Thymus (tissue), 11 donors: ENCODE data around the gene HMX3. TPM values are rescaled to one million over a fixed set of nuclear protein-coding genes. Genes with fewer than 3 reads are reported as not detected.

Experiments used
- DNase-seq, 9 donors: peaks; one replicate each; pipeline ENCODE4 v3.0.0-alpha.2; 2013; ENCODE audit warnings: low spot score in 9 of 9, low read depth in 6 of 9, missing footprints in 1 of 9
- H3K27ac ChIP-seq, 2 donors: one replicate each; pipeline ENCODE4 v1.5.1; 2013; ENCODE audit warnings: control low read depth in 1 of 2, low read depth in 1 of 2, low read length in 1 of 2, mild to moderate bottlenecking in 1 of 2, moderate library complexity in 1 of 2
- H3K27me3 ChIP-seq, 2 donors: one replicate each; pipeline ENCODE4 v1.5.1; 2013; ENCODE audit warnings: low read length in 1 of 2; ENCODE audit not compliant: control insufficient read depth in 2 of 2, insufficient read depth in 1 of 2
- H3K36me3 ChIP-seq, 2 donors: one replicate each; pipeline ENCODE4 v1.5.1; 2013; ENCODE audit warnings: low read length in 1 of 2, mild to moderate bottlenecking in 1 of 2, moderate library complexity in 1 of 2; ENCODE audit not compliant: control insufficient read depth in 2 of 2, insufficient read depth in 2 of 2
- H3K4me1 ChIP-seq, 2 donors: one replicate each; pipeline ENCODE4 v1.5.1; 2013; ENCODE audit warnings: low read length in 2 of 2; ENCODE audit not compliant: control insufficient read depth in 2 of 2, insufficient read depth in 2 of 2
- H3K4me3 ChIP-seq, 2 donors: one replicate each; pipeline ENCODE4 v1.5.1; 2013; ENCODE audit warnings: low read length in 2 of 2, control low read depth in 1 of 2, mild to moderate bottlenecking in 1 of 2
- H3K9me3 ChIP-seq, 2 donors: one replicate each; pipeline ENCODE4 v1.5.1; 2013; ENCODE audit warnings: low read length in 1 of 2, mild to moderate bottlenecking in 1 of 2; ENCODE audit not compliant: control insufficient read depth in 2 of 2, insufficient read depth in 1 of 2
- WGBS: extraction: QIAGEN DNeasy Blood & Tissue Kit; methylation state at CpG from one replicate; pipeline ENCODE4 v1.1.7; 2013; 5-methylcytosine and 5-hydroxymethylcytosine counted together
- polyA plus RNA-seq: library from polyadenylated mRNA; stranded (reverse); fragments of 200-250 nt; gene quantifications from one replicate; pipeline ENCODE4 v1.2.3, GENCODE V29; 2013
- total RNA-seq: library from RNA; stranded (reverse); fragments of 120-200 nt; gene quantifications from one replicate; pipeline ENCODE4 v1.2.4, GENCODE V29; 2013
- donor health status: healthy.

Gene HMX3
- total and polyA plus RNA-seq, 2 donors, result not detected

DNA sequence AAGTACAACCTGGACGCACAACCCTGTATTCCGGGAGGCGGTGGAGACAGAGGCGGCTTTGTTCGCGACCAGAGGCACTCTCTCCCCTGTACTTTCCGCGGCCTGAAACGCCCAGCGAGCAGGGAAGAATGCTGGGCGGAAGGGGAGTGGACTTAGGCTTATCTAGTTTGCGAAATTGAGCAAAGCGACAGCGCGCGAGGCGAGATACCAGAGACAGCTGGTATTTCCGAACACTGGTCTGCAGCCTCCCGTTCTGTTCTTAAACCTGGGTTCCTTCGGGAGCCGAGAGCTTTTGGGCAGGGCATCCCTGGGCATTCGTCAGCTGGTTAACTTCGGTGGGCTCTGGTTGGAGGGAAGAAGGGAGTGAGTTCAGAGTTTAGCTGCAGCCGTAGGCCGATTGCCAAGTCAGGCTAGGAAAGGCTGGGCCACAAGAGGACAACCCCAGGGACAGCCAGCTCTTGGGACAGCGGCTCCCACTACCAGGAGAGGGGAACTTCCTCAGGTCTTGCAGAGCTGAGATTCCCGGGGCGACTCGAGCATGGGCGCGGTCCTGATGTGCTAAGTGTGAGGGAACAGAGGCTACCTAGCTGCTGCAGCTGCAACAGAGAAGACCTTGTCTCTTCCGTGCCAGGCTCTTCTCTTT lies 3.9 kb downstream of the HMX3 start:
- DNase-seq, result no peak
- Histone ChIP-seq H3K27me3 (peaks cover 95 to 100% of the 10 kb centered on the region in 2 donors), H3K4me1 (peaks cover 5 to 6% of the 10 kb centered on the region in 2 donors), H3K4me3 (no peak overlapping the region), H3K9me3 (peaks cover 0 to 9% of the 10 kb centered on the region in 2 donors), H3K27ac (no peak overlapping the region), H3K36me3 (no peaks in the 10 kb centered on the region)
- WGBS, result 9% methylated on average over 32 of the region's 32 CpGs

DNA sequence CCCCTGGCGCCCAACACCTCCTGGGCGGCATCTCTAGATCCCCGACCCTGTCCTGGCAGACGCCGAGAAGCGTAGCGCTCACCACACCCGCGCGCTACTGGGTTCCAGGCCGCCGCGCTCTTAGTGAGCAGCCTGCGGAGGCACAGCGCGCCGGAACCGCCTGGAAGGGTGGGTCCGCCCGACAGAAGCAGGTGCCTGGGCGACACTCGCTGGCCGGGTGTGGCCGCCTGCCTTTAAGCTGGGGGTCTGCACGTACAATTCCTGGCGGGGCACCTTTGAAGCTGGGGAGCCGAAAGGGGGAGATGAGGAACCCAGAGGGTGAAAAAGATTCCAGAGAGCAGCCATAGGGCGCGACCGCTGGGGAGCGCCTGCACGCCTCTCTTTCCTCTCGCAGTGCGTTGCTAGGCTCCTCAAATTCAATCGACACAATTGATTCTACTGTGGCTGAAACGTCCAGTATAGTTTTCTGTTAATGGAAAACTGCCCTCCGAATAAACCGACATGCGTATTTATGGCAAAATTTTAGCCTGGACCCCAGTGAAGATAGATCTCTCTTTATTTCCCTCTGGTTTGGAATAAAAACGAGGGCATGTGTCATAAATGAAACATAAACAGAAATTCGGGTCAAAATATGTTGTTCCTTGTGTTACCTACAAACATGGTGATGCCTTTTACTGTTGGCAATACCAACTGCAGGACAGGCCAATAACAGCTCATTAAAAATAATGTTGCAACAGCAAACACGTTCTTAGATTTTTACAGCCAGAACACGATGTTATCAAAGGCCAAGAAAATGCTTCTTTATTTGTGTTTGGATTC lies 4.6 kb downstream of the HMX3 start:
- Histone ChIP-seq H3K4me3 (no peak overlapping the region), H3K4me1 (peaks cover 1 to 3% of the 10 kb centered on the region in 2 donors)

DNA sequence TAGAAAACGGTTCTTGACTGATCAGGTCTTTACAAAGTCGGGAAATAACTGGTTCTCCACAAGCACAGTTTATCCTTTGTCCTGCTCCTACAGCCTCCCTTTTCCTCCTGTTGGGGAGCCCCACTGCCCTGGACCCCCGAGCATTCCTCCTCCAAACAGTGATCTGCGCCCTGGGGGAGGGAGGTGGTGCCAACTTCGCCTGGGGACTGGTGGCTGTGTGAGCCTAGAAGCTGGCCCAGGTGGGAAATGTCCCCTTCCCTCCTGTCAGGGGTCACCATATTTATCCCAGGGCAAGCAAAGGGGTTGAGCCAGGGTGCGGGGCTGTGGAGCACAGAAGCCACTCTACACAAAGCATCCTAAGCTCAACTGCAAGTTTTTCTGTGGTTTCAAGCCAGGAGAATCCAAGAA lies 5.2 kb downstream of the HMX3 start:
- no peaks in the 10 kb centered on the region for H3K36me3 ChIP-seq
- no peak overlapping the region for H3K4me3 ChIP-seq
- peaks cover 95 to 100% of the 10 kb centered on the region in 2 donors for H3K27me3 ChIP-seq
- DNase-seq, result no peak
- H3K4me1 ChIP-seq, result peaks cover 0 to 2% of the 10 kb centered on the region in 2 donors
- peaks cover 1 to 10% of the 10 kb centered on the region in 2 donors for H3K9me3 ChIP-seq
- WGBS, result 9% methylated on average over 6 of the region's 6 CpGs
- no peak overlapping the region for H3K27ac ChIP-seq

More for the DNA sequence above, 4.6 kb downstream of the HMX3 start:
- Histone ChIP-seq H3K36me3 (no peaks in the 10 kb centered on the region), H3K9me3 (peaks cover 1 to 8% of the 10 kb centered on the region in 2 donors), H3K27ac (no peak overlapping the region), H3K27me3 (peaks cover 95 to 100% of the 10 kb centered on the region in 2 donors)
- DNase-seq, result no peak
- WGBS, result 7% methylated on average over 43 of the region's 43 CpGs

DNA sequence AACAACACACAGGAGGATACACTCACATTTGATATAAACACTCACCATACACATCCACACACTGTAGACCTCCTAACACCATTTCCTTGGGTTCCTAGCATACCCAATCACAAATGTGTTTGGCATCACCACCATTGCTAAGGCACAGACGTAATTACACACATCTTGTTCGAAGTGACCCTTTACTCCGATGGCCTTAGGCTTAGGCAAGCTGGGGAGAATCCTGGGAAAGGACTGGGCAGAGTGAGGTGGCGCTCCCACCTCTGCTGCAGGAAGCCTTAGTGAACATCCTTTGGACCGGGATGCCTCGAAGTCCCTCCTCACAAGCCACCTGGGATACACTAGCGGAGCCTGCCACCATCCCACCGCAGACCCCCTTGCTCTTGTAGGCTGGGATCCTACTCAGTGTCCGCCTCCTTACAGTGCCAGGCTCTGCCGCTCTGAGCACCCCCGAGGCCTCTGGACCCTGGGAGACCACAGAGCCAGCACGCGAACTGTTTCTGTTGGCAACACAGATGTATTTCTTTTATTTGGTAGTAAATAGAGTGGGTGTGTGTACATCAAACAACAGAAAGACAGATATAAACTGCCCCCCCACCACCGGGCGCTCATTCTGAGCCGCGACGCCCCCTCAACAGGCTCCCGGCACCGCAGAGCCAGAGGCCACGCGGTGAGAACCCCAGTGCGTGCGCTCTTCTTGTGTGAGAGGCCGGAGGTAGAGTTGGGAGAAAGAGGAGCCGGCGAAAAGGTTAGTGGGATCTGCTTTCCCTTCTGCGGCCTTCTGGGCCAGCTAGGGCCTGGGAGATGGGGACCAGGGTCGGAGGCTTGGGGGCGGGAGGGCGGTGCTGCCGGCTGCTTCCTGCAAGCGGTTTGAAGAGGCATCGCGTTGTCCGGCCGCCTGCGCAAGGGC lies 6.3 kb downstream of the HMX3 start:
- DNase-seq, result no peak
- 12% methylated on average over 38 of the region's 38 CpGs for WGBS
- Histone ChIP-seq H3K27ac (no peak overlapping the region), H3K36me3 (no peaks in the 10 kb centered on the region), H3K9me3 (peaks cover 1 to 8% of the 10 kb centered on the region in 2 donors), H3K27me3 (peaks cover 95 to 100% of the 10 kb centered on the region in 2 donors), H3K4me1 (no peaks in the 10 kb centered on the region), H3K4me3 (no peak overlapping the region)

DNA sequence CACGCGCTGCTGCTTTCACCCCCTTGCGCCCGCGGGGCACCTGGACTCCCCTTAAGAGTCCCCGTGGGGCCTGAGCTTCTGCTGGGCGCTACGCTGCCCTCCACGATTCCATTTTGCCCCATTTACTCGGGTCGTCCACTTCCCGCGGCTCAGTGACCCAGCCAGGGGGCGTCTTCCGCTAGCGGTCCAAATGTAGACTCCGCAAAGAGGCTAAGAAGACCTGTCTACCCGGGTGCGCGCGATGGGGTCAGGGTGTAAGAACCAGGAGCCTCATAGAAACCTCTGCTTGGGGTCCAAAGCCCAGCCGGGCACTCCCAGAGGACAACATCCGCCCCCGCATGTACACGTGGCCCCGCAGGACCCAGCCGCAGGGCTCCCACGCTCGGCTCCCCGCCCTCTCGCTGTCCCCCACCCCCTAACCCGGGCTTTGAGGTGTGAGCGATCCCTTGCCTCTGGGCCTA lies 7.0 kb downstream of the HMX3 start:
- WGBS, result 4% methylated on average over 33 of the region's 33 CpGs
- Histone ChIP-seq H3K36me3 (no peaks in the 10 kb centered on the region), H3K27ac (no peak overlapping the region), H3K4me3 (no peak overlapping the region), H3K4me1 (no peaks in the 10 kb centered on the region), H3K27me3 (peaks cover 95 to 100% of the 10 kb centered on the region in 2 donors), H3K9me3 (peaks cover 1 to 8% of the 10 kb centered on the region in 2 donors)
- DNase-seq, result no peak

DNA sequence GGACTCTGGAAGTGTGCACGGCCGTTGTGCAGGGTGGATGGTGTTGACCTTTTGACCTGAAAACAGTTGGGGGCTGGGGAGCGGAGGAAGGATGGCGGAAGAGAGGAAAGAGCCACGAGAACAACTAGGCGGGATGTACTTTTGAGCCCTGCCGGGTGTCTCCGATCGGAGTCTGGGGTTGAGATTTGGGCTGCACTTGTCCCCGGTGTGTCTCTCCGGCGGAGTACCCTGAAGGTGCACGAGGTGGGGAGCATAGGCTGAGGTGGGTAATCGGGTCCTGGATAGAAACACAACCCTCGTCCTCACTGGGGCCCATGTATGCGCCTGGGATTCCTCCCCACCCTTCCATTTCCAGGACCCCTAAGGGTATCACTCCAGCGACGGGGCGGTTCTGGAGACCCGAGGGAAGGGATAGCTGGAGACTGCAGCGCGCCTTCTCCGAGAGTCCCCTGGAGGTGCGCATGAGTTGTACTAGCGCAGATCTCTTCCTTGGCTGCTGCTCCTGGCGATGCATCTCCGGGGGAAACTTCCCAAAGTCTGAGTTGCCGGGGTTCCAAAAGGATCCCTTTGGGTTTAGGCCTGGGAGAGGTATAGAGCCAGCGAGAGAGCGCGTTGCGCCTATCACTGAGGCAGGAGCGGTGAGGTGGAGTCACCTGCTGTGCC lies 7.5 kb downstream of the HMX3 start:
- Histone ChIP-seq H3K4me3 (no peak overlapping the region), H3K4me1 (peaks cover 0 to 1% of the 10 kb centered on the region in 2 donors), H3K27ac (no peak overlapping the region), H3K9me3 (peaks cover 1 to 8% of the 10 kb centered on the region in 2 donors), H3K36me3 (no peaks in the 10 kb centered on the region), H3K27me3 (peaks cover 96 to 100% of the 10 kb centered on the region in 2 donors)
- 10% methylated on average over 33 of the region's 33 CpGs for WGBS
- no peak for DNase-seq

DNA sequence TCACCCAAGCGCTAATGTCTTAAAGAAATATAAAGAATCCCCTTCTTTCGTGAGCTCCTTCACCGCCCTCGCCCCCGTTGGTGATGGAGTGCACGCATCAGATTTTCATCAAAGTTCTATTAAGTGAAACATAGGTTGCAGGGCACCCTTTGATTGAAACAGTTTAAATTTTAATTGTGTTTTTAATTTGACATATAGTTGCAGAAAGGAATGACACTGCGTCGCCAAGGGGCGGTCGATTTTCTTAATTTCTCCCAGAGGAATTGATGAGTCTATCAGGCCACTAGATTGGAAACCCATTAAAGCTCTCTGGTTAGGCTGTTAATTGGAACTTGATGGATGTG lies 8.0 kb downstream of the HMX3 start:
- H3K27ac ChIP-seq, result no peak overlapping the region
- H3K4me3 ChIP-seq, result no peak overlapping the region
- 16% methylated on average over 10 of the region's 10 CpGs for WGBS
- H3K9me3 ChIP-seq, result peaks cover 1 to 8% of the 10 kb centered on the region in 2 donors
- H3K36me3 ChIP-seq, result no peaks in the 10 kb centered on the region
- peaks cover 97 to 100% of the 10 kb centered on the region in 2 donors for H3K27me3 ChIP-seq
- H3K4me1 ChIP-seq, result peaks cover 0 to 2% of the 10 kb centered on the region in 2 donors
- no peak for DNase-seq

DNA sequence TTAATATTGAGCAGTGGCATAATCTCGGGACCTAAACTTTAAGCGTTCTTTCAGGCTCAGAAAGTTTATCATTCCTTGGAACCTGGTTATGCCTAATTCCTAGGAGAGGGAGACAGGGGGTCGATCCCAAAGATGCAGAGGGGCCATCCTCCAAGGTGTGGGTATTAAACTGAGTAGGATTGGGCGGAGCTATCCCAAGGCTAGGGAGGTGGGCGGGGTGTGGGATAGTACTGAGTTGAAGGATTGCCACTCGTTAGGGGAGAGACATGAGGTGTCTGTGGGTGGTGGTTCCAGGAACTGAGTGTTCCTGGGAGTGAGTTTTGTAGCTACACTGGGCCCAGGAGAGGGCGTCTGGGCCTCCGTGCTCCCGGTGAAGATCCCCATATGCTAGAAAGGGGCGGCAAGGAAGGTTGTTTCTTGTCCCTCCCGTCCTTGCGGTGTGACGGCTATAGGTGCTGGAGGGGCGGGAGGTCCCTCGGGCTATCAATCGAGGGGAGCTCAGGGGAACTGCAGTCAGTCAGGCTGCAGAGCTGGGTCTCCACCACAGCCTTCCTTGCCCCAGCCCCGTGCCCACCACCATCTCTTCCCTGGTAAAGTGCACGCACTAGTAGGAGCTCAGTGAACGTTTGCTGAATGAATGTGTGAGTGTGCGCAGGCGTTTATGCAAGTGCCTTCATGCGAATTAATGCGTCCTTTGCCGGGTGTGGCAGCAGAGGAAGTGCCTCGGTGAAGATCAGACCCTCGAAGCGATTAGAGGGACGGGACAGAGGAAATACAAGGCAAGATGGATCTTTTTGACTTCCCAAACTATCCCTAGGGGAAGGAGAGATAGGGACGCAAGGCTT lies 9.1 kb downstream of the HMX3 start:
- DNase-seq, result no peak
- peaks cover 1 to 8% of the 10 kb centered on the region in 2 donors for H3K9me3 ChIP-seq
- peaks cover 5% of the 10 kb centered on the region in 2 donors for H3K4me1 ChIP-seq
- H3K4me3 ChIP-seq, result no peak overlapping the region
- H3K27ac ChIP-seq, result no peak overlapping the region
- peaks cover 100% of the 10 kb centered on the region in 2 donors for H3K27me3 ChIP-seq
- no peaks in the 10 kb centered on the region for H3K36me3 ChIP-seq
- 4% methylated on average over 29 of the region's 29 CpGs for WGBS
